Kidney capillary endothelial cell (primary cell): Measurements from ENCODE around the gene DENND4A.
"Not testable (repeated sequence)": the region's sequence is repeated elsewhere in the genome, so short reads cannot be mapped to it uniquely, and the experiment has no call there.

ENCODE experiments used
- DNase-seq: peaks from one replicate; pipeline ENCODE4 v3.0.0-alpha.2; 2018; ENCODE audit warnings: low spot score

Gene DENND4A

DNA sequence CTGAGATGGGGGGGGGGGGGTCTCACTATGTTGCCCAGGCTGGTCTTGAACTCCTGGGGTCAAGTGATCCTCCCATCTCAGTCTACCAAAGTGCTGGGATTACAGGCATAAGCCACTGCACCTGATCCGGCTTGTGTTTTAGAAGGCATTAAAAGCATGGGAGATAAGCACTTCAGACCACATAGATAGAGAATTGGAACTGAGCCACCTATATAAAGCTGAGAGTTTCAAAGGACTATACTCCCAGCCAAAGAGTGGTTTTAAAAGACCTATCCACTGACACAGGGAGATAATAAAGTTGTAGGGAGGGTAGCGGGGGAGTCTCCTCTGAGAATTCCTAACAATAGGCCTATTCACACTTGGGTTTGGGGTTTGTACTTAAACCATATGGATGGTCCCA, 34.8 kb downstream of the DENND4A start:
- DNase-seq: no peak

DNA sequence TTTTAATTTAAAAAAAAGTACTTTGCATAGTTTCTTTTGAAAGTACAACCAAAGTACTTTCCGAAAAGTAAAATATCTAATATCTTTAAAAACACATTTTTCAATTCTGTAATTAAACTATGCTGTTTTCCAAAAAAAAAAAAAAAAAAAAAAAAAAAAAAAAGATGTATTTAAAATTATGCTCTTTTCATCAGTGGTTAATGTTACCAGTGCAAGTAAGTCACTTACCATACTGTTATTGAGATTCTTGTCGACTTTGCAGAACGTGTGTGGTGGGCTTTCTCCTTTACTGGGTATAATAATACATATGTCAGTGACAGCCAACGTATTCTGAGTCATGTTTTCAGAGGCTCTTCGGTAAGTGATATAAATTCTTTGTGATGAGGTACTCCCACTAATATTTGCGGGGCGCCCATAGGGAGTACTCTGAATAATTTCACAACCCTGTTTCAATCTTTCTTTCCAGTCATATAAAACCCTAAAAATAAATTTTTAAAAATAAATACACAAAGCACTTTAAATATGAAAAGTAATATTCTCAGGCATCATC, 39.9 kb downstream of the DENND4A start:
- DNase-seq: no peak

DNA sequence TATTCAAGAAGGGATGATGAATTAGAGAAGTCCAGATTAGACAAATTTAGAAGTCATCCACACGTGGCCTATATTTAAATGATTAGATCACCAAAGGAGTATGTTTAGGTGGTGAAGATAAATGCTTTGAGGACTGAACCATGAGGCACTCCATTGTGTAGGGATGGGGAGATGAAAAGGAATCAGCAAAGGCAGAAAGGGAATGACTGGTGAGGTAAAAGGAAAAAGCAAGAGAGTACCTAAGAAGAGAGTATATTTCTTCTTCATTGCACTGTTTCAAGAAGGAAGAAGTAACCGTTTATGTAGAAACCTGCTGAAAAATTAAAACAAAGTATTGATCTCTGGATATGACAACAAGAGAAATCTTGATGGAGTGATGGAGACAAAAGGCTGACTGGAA, 40.7 kb downstream of the DENND4A start:
- no peak for DNase-seq

DNA sequence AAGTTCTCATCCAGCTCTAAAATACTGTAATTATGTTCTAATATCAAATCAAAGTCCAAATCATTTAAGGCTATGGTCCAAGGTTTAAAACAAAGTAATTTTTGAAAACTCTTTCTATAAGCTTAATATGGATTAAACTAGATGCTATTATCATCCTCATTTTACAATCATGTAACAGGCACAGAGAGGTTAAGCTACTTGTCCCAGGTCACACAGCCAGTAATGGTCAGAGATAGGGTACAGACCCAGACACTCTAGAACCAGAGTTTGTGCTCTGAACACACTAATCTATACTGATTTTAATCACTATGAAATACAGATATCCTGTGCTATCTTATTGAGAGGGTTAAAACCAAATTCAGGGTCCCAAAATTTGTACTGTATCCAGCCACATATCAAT, 44.8 kb downstream of the DENND4A start:
- no peak for DNase-seq

DNA sequence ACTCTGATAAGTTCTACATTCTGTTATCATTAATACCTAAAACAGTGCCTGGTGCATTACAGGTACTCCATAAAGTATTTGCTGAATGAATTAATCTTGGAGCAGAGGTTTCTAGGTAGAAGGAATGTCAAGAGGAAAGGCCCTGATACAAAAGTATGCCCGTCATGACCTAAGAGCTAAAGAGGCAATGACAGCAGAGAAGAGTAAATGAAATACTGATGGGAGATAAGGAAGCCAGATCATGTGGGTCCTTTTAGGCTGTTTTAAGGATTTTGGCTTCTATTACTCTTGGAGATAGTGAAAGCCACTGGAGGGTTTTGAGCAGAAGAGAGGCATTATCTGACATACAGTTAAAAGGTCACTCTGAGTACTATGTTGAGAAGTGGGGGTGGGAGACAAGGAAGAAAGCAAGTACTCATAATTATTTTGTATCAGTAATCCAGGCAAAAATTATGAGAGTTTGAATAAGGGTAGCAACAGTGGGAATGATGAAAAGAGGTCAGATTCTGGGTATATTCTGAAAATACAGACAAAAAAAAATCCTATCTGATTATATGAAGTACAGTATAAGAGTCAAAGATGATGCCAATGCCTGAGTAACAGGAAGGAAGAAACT, 48.3 kb downstream of the DENND4A start:
- DNase-seq: no peak

DNA sequence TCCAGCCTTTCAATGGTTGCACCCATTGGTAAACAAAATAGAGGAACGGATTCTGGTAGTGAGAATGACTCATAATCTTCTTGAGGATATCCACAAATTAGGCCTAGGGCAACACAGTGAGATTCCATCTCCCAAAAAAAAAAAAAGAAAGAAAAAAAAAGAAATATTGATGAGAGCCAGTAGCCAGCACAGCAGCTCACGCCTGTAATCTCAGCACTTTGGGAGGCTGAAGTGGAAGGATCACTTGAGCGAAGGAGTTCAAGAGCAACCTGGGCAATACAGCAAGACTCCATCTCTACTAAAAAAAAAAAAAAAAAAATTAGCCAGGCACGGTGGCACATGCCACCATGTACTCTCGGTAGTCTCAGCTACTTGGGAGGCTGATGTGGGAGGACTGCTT, 51.9 kb downstream of the DENND4A start:
- DNase-seq: no peak

DNA sequence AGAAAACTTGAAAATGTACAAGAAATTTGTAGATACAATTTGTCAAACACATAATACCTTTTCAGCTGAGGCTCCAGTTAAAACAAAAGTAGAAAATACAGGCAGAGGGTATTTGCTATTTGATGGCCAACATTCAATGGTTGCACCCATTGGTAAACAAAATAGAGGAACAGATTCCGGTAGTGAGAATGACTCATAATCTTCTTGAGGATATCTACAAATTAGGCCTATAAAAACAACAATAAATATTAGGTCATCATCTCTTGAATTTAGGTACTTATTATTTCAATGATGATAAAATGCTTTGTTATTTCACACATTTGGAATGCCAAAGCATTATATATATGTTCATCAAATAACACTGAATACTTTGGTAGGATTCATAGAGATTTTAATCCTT, 53.4 kb downstream of the DENND4A start:
- peak; percentile 6 for DNase-seq

DNA sequence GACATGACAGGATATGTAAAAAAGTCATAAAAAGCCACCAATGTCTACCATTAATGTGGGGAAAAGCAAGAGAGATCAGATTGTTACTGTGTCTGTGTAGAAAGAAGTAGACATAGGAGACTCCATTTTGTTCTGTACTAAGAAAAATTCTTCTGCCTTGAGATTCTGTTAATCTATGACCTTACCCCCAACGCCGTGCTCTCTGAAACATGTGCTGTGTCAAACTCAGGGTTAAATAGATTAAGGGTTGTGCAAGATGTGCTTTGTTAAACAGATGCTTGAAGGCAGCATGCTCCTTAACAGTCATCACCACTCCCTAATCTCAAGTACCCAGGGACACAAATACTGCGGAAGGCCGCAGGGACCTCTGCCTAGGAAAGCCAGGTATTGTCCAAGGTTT, 58.5 kb downstream of the DENND4A start:
- not testable (repeated sequence) for DNase-seq

DNA sequence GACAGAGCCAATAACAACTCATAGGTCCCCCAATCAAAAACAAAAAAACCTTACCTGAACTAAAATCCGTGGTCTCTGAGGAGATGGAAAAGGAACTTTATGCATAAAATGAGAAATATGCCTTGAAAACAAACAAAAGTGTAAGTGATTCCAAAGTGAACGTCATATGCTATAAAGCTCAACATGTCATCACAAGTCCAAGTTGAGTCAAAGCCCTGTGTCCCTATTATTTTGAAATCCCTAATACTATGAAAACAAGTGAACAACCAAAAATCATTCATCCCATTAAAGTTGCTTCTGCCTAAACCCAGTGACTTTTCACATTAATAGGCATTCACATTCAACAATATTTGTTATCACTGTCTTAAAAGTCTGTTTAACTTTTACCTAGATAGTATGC, 59.4 kb downstream of the DENND4A start:
- DNase-seq: no peak

DNA sequence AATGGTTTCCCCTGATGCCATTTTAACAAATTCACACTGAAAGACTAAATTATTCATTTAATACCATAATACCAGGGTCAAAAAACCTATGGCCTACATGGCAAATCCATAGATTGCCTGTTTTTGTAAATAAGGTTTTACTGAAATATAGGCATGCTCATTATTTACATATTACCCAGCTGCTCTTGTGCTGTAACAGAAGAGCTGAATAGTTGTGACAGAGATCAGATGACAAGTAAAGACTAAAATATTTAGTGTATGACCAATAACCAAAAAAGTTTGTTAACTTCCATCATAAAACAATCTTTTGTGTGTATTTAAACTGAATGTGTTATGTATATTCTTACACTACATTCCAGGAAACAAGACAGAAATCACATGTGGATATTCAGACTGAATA, 60.2 kb downstream of the DENND4A start:
- DNase-seq: no peak

DNA sequence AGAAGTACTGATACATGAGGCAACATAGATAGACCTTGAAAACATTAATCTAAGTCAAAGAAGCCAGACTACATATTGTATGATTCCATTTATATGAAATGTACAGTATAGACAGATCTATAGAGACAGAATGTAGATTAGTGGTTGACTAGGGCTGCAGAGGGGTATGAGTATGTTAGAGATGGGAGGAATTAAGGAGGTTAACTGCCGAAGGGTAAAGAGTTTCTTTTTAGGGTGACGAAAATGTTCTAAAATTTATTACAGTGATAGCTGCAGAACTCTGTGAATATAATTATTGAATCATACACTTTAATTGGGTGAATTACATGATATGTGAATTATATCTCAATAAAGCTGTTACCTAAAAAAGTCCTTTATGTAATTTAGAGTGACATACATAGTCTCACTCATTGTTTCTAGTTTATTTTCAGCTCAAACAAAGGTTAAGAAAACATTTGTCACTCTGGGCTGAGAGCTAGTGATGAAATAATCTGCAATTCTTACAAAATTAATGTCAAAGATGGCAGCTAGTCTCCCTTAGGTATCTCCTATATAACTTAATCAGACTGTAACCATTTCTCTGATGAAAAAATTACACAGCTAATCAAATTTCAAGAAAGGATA, 61.4 kb downstream of the DENND4A start:
- no peak for DNase-seq

DNA sequence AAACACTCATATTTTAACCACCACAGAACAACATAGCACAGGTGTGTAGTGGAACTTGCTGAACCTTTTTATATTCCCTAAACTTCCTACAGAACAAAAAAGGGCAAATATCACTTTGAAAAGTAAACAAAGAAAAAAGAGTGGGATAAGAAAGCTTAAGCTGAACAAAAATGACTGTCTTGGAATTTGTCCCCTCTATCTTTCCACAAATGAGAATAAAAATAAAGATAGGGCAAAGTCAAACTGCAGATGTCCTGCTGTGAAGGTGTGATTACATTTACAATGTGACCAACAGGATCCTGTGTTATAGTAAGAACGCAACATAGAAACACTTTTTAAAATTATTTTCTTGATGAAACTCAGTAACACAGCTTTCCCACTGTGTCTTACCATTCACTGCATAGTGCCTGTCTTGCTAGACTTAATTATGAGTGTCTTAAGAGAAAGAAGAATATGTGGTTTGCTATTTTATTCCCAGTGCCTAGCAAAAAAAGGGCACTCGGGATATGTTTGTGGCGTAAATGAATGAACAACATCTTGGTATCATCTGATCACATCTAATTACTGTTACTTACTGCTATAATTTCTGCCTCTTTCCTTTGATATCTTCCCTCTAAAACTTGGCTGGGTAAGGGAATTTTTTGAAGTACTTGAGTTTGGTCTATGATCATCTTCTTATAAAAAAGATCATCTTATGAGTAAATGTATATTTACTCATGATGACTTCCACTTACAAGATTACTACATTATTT, 67.5 kb downstream of the DENND4A start:
- DNase-seq: no peak

DNA sequence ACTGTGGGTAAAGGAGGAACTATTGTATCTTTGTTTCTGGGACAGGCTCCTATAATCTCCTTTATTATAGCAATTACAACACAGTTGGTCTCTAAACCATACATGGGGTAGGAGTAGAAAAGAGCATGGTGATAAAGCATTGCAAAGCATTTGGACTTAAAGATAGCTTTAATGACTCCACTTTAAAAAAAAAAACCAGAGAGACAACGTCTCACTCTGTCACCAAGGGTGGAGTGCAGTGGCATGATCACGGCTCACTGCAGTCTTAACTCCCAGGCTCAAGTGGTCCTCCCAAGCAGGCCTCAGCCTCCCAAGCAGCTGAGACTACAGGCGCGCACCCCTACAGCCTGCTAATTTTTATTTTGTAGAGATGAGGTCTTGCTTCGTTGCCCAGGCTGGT, 68.2 kb downstream of the DENND4A start:
- DNase-seq: no peak

DNA sequence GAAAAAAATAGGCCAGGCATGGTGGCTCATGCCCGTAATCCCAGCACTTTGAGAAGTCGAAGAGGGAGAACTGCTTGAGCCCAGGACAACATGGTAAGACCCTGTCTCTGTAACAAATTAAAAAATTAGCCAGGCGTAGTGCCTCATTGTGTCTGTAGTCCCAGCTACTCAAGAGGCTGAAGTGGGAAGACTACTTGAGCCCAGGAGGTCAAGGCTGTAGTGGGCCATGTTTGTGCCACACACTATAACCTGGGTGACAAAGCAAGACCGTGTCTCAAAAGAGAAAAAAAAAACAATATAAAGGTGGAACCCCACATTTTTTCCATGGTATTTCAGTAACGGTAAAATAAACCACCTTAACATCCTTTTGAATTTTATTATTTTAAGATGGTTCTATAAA, 69.9 kb downstream of the DENND4A start:
- no peak for DNase-seq

DNA sequence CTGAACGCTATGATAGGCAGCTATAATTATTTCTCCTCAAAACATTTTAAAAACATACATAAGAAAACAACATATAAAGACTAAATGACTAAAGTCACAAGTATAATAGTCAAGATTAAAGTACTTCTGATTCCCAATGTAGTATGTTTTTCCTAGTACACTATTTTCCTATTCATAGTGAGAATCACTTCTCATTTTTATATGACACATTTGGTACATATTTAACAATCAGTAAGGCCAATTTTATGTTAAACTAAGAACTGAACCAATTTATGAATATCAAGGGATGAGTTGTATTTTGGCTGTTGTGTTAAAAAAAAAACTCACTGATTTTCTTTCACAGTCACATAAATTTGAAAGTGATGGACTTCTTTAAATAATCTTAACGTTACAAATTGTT, 79.7 kb downstream of the DENND4A start:
- DNase-seq: no peak

DNA sequence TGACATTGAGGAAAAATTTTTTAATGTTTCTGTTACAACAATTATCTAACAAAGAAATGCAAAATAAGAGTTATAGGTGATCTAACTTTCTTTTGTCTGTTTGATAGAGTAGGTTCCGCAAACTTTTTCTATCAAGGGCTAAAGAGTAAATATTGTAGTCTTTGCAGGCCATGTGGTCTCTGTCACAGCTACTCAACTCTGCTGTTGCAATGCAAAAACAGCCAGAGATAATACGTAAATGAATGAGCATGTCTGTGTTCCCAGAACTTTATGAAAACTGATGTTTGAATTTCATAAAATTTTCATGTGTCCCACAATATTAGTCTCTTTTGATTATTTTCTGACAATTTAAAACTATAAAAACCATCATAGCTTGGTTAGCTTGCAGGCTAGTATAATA, 97.0 kb downstream of the DENND4A start:
- DNase-seq: no peak

DNA sequence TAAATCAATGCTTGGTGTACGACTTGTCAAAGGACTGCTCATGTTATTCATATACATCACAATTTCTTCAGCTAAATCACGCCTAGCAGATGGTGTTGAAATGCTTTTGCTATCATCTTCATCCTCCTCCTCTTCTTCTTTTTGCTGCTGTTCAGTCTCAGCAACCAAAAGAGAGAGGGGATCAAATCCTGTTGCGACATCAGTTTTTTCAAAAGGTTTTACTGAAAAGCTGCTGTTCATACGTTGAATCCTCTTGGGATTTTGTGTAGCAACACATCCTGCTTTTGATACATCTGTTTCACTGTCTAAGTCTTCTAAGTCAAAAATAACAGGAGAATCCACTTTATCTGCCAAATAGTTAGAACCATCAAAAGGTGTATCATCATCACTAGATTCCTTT, 101.3 kb downstream of the DENND4A start:
- no peak for DNase-seq

DNA sequence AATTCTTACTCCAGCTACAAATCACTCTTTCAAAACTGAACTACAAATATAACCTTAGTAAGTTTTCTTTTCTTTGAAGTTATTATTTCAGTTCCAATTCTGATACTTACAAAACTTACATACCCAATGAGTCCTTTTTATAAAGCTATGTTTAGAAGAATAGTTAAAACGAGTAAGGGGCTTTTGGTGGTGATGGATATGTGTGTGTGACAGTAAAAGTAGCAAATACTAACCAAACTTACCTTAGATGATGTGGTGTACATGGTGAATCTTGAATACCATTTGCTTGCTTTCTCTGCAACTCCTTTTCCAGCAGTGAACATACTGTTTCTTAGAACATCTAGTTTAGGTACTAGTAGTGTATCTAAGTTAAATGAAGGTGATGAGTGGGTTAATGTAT, 101.9 kb downstream of the DENND4A start:
- DNase-seq: no peak

DNA sequence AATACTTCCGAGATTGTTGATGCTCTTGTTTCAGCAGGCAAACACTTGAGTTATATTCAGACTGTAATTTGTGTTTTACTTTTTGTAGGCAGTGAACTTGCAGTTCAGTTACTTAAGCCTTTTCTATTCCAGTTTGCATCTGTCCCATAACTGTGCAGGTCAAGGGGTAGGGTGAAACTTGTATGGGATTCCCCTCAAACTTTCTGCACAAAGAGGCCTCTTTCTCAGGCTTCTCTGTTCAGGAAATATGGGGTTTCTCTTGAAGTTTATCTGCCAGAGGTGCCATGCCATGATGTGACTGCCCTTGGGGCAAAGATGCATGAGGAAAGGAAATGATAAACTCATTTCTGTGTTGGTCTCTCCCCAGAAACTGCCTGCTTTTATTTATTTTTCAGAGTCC, 103.6 kb downstream of the DENND4A start:
- DNase-seq: no peak

DNA sequence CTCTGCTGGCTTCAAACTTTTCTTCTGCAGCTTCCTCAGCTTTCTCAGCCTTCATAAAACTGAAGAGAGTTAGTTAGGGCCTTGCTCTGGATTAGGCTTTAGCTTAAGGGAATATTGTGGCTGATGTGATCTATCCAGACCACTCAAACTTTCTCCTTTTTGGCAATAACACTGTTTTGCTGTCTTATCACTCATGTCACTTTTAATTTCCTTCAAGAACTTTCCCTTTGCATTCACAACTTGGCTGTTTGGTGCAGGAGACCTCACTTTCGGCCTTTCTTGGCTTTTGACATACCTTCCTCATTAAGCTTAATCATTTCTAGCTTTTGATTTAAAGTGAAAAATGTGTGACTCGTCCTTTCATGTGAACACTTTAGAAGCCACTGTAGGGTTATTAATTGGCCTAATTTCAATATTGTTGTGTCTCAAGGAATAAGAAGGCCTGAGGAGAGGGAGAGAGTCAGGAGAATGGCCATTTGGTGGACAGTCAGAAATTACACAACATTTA, 109.6 kb downstream of the DENND4A start:
- no peak for DNase-seq

DNA sequence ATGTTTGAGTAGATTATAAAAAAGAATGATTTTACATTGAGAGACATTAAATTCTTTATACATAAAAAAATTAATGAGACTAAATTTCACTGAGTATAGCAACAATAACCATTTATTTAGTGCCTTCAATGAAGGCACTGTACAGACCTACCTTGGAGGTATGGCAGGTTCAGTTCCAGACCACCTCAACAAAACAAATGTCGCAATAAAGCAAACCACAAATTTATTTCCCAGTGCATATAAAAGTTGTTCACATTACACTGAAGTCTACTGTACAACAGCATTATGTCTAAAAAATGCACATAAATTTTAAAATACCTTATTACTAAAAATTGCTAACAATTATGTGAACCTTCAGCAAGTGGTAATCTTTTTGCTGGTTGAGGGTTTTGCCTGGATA, 111.5 kb downstream of the DENND4A start:
- DNase-seq: no peak

DNA sequence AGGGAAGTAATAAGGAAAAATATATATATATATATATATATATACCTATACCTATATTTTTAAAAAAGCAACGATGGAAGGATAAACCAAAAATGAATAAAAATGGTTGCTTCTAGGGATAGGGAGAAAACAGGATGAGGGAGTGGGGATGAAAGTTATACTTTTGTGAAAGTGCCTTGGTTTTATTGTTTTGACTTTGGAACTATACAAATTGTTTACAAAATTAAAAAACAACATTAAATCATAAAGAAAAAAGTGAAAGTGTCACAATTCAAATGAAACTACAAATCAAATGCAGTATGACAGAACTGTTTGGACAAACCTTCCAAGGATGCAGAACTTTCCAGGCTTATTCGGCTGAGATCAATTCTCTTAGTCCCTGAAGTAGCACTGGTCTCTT, 116.0 kb downstream of the DENND4A start:
- DNase-seq: no peak

DNA sequence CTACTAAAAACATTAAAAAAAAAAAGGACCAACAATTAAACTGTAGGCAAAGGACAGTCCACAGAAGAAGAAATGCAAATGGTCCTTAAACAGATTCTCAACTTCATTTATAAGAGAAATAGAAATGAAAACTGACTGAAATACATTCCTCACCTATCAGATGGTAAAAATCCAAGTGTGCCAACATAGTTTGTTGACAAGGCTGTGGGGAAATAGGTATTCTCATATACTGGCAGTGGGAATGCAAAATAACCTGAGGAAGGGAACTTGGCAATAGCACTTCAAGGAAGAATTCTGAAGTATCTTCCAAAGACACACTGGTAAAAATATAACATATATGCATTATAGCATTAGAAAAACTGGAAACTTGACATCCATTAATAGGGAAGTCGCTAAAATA, 116.5 kb downstream of the DENND4A start:
- DNase-seq: no peak
